ENCODE data around the gene MTHFD1L.
"Not testable (repeated sequence)": the region's sequence is repeated elsewhere in the genome, so short reads cannot be mapped to it uniquely, and the experiment has no call there.

MTHFD1L gene

GRCh38 chr6:151041686-151042085 is 176.2 kb downstream of the MTHFD1L start:
- no peak for TF ChIP-seq POLR2A (IDR thresholded peaks at IDR 0.05; ENCODE audit: low read depth, low read length)
- FAIRE-seq (no peak), DNase-seq (ENCODE audit: insufficient read length, low spot score) (no peak)

GRCh38 chr6:151042911-151043330 is 177.4 kb downstream of the MTHFD1L start:
- not testable (repeated sequence) for FAIRE-seq; DNase-seq (ENCODE audit: insufficient read length, low spot score)

GRCh38 chr6:151043944-151044343 is 178.4 kb downstream of the MTHFD1L start:
- FAIRE-seq (no peak), DNase-seq (ENCODE audit: insufficient read length, low spot score) (no peak)
- TF ChIP-seq POLR2A (IDR thresholded peaks at IDR 0.05; ENCODE audit: low read depth, low read length), result no peak

GRCh38 chr6:151044465-151045441 is 179.3 kb downstream of the MTHFD1L start:
- no peak for FAIRE-seq
- TF ChIP-seq POLR2A (IDR thresholded peaks at IDR 0.05; ENCODE audit: low read depth, low read length), result no peak
- DNase-seq (ENCODE audit: insufficient read length, low spot score), result peak; percentile 23

- not testable (repeated sequence) for DNase-seq (ENCODE audit: insufficient read length, low spot score)
- peak; percentile 20 for FAIRE-seq
Measured at GRCh38 chr6:151045511-151046222, 180.2 kb downstream of the MTHFD1L start.

GRCh38 chr6:151051164-151051563 is 185.7 kb downstream of the MTHFD1L start:
- no peak for TF ChIP-seq POLR2A (IDR thresholded peaks at IDR 0.05; ENCODE audit: low read depth, low read length)
- DNase-seq (ENCODE audit: insufficient read length, low spot score) (no peak), FAIRE-seq (no peak)

- no peak for TF ChIP-seq POLR2A (IDR thresholded peaks at IDR 0.05; ENCODE audit: low read depth, low read length)
- DNase-seq (ENCODE audit: insufficient read length, low spot score), result no peak
- FAIRE-seq, result no peak
Measured at GRCh38 chr6:151052021-151052646, 186.6 kb downstream of the MTHFD1L start.

- no peak for DNase-seq (ENCODE audit: insufficient read length, low spot score)
- FAIRE-seq, result no peak
- TF ChIP-seq POLR2A (IDR thresholded peaks at IDR 0.05; ENCODE audit: low read depth, low read length), result no peak
Measured at GRCh38 chr6:151054306-151054705, 188.8 kb downstream of the MTHFD1L start.

GRCh38 chr6:151056230-151056907 is 190.9 kb downstream of the MTHFD1L start:
- TF ChIP-seq POLR2A (IDR thresholded peaks at IDR 0.05; ENCODE audit: low read depth, low read length), result no peak
- DNase-seq (ENCODE audit: insufficient read length, low spot score), result no peak
- no peak for FAIRE-seq

- FAIRE-seq (no peak), DNase-seq (ENCODE audit: insufficient read length, low spot score) (no peak)
- no peak for TF ChIP-seq POLR2A (IDR thresholded peaks at IDR 0.05; ENCODE audit: low read depth, low read length)
Measured at GRCh38 chr6:151057061-151057460, 191.6 kb downstream of the MTHFD1L start.

GRCh38 chr6:151058021-151058733 is 192.7 kb downstream of the MTHFD1L start:
- no peak for FAIRE-seq
- DNase-seq (ENCODE audit: insufficient read length, low spot score), result no peak
- TF ChIP-seq POLR2A (IDR thresholded peaks at IDR 0.05; ENCODE audit: low read depth, low read length), result no peak

- no peak for DNase-seq (ENCODE audit: insufficient read length, low spot score)
- no peak for TF ChIP-seq POLR2A (IDR thresholded peaks at IDR 0.05; ENCODE audit: low read depth, low read length)
- no peak for FAIRE-seq
Measured at GRCh38 chr6:151059612-151060095, 194.2 kb downstream of the MTHFD1L start.

Data from H54 (cell line).